NCI-H526 treated with DMSO at 0.1 percent for 48 hours (cell line): Measurements from ENCODE around the gene RAB15.

Source experiments
- DNase-seq: peaks from one replicate; lab custom pipeline; 2025; lab: John Stamatoyannopoulos, UW

The RAB15 gene

DNA sequence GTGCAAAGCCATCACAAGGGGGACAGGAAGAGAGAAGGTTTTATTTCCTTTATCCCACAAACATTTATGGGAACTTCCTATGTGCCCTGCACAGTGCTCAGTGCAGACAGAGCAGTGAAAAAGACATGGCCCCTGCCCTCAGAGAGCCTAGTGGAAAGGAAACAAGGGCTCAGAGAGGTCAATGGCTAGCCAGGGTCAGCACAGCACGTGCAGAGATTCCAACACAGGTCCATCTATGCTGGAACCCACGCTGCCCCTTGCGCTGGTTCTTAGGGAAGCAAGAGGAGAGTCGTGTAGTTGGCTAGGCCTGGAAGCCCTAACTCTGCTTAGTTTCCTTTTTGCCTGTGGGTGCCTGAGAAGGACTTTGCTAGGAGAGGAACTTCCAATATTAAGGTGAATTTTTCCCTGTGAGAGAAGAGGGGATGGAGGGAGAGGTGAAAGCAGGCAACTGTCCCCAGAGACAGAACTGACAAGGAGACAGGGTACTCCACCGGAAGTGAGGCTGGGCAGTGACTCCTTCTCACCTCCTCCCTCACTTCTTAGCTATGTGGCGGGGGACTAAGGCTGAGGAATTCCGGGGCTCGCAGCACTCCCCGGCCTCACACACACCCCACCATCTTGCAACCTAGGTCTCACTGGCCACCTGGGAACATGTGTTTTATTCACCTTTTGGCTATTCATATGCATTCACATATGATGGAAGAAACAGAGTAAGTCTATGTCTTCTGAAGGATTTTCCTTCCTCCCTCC lies 17.5 kb downstream of the RAB15 start:
- DNase-seq = no peak

DNA sequence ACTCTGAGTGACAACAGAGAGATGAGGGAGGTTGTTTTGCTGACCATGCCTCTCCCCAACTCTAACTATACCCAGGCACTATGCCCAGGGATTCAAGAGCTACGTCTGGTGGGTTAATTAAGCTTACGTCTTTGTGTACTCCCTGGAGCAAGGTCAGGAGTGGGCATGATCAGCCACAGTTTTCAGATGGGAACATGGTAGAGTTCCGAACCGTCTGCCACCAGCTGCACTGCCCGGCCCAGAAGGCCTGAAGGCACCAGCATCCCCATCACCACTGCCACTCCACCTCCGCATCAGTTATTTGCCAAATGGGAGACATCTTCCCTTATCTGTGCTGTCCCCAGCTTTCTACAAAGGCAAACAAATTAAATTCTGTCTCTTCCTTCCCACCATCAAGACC lies 18.5 kb downstream of the RAB15 start:
- no peak for DNase-seq

DNA sequence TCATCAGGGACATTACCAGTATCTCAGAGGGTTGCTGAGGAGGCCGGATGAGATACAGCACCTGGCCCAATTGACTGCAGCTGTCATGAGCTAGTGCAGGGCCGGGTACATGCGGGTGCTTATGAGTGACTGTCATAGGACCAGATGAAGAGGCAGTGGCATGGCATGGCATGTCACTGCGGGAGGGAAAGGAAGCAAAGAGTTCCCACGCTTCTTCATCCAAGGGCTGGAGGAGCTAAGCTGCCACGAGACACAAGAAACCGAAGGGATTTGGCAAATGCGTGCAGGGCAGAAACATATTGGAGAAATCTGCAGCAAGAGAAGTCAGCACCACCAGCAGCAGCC lies 18.9 kb downstream of the RAB15 start:
- DNase-seq = no peak

DNA sequence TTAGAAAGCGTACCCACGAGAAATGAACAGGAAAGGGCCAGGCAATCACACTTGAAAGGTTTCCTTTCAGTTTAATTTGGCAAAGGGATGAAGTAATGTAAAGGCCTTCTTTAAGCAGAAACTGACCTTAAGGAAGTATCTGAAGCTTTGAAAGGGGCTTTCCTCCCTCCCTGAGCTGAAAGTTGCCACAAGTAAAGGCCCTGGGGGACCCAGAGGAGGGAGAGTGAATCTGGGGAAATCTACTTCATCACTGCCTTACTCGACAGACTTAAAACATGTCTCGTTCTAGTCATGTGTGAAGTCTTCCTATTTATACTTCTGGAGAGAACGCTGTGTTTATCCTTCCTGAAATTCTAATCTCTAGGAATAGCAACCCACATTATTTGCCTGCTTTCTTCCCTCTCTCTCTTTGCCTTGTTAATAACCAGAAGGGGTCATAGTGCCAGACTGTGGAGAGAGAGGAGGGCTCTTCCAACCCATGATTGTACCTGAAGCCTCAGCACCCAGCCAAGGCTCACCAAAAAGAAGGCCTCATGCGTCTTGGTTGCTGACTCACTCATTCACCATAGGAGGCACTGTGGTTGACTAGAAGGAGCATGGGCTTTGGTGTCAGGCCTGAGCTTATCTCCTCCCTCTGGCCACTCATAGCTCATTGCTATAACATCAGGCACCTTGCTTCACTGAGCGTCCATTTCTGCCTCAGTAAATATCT lies 19.4 kb downstream of the RAB15 start:
- no peak for DNase-seq

DNA sequence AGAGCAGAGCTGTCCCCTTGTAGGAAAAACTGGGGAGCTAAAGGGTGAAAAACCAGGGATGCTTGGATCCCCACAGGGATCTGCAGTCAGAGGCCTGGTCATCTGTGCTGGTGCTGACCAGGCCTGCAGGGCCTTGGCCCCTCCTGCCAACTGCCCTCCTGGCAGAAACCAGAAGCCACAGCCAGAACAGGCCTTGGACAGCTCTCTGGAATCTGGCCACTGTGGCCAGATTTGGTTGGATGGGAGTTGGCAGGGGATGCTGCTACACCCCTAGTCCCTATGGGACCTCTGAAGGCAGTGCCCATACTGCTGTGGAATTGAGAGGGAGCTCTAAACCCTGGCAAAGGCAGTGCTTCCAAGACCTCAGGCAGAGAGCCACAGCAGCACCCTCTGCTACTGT lies 20.4 kb downstream of the RAB15 start:
- DNase-seq = no peak

DNA sequence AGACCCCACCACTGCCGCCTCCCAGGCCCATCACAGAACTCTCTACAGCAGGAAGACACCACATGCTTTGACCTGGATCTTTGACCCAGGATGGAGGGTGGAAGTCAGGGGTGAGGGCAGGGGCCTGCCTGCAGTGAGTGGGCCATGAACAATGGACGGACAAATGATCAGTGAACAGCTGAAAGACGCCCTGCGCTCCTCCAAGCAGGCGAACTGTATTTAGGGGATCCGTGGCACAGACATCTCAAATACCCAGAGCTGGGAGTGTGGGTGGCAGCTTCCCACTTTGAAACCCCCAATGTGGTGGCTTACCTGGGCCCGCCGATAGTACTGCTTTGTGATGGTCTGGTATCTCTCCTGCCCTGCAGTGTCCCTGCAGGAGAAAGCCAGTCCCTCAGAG lies 20.8 kb downstream of the RAB15 start:
- DNase-seq = no peak

DNA sequence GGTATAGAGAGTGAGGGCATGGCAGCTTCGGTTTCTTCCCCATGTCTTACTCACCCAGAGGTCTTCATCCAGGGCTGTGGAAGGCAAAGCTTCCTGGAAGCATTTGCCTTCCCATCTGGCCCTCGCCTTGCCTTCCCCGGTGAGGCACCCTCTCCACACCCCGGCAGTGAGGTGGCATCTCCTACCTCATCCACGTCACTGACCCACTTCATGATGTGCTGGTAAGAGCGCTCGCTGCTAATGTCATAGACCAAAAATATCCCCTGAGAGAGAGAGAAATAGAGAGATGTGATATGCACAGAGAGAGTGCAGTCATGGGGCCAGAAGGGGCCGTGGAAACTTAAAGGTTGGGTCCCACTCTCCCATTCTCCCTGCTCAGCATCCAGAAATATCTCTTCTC lies 21.2 kb downstream of the RAB15 start:
- no peak for DNase-seq

DNA sequence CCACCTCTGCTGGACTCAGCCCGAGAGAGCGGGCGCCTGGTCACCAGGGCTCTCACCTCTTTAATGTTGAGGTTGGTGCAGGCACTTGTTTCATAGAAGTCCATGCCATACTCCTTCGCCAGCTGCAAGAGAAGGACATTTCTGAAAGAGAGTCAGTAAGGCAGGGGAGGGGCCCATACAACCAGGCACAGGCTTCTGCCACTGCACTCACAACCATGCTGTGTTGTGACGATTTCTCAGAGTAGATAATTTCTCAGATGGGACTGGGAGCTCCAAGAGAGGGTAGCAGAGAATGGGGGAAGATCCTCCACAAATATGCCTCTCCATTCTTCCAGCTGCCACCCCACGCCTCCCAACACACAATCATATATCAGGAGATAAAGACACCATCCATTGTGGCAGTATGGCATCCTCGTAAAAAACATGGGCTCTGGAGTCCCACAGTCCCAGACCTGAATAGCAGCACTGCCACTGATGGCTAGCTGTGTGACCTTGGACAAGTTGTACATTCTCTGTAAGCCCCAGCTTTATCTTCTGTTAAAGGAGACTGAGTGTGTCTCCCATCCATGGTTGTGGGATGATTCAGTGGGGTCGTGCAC lies 23.4 kb downstream of the RAB15 start:
- no peak for DNase-seq

DNA sequence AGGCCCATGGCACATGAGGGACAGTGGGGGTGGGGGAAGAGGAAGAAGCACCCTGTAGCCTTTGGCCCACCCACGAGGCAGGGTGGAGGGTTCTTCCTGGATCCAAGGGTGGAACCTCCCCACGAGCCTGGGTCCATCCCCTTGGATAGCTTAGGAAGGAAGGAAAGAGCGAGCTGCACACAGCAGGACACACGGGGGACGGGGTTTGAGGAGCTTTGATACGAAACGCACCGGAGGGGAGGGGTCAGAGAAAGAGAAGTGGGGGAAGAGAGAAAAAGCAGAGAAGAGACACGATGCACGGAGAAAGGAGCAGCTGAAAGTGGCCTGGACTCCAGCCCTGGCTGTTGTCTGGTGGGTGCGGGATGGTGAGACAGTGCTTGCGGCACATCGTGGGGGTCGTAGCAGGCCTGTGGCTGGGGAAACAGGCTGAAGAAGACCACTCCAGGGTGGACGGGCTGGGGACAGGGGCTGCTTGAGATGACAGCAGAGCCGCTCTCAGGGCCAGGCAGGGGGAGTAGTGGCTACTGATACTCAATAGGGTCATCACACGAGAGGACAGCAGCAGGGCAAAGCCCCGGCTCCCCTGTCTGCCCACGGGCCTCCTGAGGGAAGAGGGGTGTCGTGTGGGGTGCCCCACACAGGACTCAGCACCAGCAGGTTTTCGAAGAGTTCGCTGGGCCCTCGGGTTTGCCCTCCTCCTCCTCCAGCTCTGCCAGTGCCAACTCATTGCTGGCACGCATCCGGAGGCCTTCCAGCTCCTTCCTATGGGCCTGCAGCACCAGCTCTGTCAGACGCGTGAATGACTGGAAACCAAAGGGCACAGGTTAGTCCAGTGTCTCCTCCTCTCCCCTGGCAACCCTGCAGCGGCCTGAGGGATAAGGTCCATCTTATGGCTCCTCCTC lies 24.2 kb downstream of the RAB15 start:
- DNase-seq = no peak

DNA sequence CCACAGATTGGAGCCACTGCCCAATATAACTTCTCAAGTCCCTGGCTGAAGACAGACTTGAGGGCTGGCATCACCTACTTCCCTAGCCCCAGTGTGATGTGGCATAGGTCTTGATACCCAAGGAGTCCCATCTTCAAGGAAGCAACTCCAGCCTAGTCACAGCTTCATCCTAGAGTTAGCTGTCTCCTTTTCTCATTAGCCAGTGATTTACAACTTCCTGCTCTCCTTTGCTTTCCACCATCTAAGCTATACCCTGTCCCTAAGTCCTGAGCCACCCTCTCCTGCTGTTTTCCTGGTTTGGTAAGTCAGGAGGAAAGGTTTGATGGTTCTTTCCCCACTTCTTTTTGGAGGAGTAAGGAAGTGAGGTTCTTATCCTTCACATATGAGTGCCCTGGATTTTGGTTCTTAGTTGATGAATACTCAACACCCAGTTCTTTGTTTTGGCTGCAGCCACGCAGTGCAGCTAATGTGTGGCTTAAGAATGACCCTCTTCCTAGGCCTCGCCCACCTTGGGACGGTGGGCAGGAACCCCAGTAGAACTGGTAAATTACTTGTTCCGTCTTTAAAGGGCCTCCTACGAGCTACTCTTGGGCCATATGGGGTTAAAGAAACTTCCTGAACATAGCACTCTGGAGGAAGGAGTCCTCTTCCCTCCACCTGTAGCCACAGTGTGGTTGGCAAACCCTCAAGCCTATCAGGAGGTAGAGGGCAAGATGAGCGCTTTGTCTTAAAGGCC lies 25.7 kb downstream of the RAB15 start:
- no peak for DNase-seq

DNA sequence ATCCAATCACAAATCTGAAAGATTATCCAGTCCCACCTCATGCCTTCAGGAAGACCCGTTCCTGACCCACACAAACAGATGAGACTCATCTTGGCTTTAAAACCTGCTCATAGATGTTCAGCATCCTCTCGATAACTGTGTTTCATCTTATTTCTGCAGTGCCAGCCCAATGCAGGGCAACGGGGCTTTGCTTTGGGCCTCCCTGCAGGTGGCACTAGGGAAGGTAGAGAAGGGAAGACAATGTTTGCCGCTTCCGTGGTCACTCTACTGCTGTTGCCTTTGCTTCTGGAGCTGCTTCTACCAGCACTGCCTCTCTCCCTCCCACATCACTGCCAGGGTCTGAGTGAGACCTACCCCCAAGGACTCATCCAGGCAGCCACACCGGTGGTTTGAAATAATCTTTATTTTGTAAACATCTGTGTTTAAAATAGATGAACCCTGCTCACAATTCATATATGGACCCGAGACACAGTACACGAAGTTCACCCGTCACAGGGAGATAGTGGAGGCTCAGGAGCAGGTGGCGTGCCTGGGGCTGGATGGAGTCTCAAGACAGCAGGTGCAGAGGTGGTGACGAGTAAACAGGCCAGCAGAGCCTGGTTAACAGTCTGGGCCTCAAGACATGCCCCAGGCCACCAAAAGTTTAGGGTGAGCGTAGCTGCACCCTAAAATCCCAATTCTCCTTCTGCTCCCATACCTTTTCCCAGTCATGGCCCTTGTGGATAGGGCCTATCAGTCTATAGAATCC lies 26.5 kb downstream of the RAB15 start:
- no peak for DNase-seq

DNA sequence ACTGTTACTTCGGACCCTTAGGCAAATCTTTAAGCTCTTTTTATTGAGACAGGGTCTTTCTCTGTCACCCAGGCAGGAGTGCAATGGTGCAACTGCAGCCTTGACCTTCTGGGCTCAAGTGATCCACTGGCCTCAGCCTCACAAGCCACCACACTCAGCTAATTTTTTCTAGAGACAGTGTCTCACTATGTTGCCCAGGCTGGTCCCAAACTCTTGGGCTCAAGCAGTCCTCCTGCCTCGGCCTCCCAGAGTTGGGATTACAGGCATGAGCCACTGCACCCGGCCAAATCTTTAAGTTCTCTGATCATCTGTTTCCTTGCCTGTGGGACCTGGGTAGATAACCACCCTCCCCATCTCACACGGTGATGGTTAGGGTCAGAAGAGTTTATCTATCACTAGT lies 27.3 kb downstream of the RAB15 start:
- DNase-seq = no peak

DNA sequence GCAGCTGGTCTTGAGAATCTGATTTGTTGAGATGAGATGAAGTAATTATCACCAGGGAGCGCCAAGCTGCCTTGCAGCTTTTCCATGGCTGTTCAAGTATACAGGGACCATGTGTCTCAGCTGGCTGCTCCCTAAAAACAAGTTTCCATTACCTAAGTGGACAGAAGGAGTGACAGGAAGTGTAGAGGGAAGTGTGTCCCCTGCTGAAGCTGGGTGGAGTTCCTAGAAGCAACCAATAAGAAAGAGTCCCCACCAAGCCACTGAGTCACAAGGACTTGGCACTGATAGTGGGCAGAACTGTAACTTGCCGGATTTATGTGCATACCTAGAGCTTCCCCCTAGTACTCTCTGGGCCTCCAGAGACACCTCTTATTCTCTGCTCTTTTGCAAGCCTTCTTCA lies 28.1 kb downstream of the RAB15 start:
- no peak for DNase-seq

DNA sequence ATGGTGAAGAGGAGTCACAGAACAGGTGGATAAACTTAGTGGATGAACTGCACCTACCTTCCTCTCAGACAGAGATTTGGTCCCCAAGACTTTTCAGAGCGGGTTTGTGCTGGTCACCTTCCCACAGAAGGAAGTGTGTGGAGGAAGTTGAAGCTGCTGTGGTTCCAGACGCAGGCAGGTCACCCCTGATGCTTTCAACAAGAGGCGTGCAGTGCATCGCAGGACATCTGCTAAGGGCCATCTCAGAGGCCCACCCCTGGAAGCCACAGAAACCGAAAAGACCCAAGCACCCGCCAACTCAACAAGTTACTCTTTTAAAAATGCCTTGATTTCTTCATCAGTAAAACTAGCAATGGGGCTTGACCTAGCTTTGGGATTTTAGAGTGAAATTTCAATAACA lies 28.6 kb downstream of the RAB15 start:
- DNase-seq = no peak

DNA sequence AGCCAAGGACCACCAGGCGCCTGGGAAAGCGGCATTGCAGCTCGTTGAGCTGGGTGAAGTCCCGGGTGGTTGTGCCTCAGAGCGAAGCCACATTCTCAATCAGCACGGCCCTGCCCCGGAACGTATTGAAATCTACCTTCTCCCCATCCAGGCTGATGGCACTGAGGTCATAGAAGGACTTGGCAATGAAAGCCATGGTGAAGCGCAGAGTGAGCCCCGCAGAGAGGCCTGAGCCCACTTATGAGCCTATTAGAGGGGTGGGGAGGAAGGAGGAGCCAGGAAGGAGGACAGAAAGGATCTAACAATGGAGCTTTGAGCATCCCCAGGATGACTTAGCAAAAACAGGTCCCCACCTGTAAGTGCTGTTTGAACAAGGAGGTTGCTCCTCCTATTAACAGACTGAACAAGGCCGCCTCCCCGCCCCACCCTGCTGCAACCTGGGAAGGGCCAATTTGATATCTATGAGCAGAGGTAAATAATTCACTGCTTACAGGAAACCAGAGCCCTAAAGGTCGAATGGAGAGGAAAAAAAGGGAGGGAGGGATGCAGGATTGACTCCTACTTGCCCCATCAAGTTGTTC lies 29.5 kb downstream of the RAB15 start, which contains the start of gene GPX2:
GPX2 (minus strand) TSS at position 215 of the 581 bp plus-strand sequence; CDS start at position 196, 19 bp downstream.
- peak; percentile 61 for DNase-seq

DNA sequence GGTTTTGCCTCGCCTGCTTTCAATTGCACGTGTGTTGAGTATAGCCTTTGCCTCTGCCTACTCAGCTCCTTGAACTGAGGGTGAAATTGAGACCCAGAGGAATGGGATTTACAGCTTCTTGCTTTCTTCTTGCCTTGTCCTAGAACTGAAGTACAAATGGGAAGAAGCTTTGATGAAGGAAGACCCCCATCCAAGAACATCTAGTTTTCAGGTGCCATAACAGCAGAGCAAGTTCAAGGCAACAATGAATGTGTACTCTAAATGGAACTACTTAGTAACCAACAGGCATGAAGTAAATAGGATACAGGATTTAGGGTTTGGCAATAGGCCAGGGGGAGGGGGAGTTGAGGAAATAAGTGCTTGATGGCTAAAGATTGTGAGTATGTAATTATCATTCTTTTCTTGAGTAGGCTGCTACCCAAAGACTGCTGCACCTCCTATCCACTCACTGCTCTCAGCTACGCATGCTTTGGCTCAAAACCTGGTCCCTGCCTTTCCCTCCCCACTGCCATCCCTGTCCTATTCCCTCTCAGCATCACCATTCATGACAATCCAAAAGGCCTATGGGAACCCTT lies 31.7 kb downstream of the RAB15 start:
- DNase-seq = no peak

DNA sequence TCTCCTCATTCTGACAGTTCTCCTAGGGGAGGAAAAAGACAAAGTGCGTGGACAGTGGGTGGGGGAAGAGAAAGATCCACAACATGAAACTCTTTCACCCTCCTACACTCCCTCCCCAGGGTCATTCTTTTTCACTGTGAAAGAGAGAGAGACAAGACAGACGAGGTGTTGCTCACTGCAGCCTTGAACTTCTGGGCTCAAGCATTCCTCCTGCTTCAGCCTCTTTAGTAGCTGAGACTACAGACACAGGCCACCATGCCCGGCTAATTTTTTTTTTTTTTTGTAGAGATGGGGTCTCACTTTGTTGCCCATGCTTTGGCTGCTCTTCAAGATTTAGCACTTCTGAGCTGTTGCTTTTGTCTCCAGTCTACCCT lies 32.3 kb downstream of the RAB15 start:
- no peak for DNase-seq

DNA sequence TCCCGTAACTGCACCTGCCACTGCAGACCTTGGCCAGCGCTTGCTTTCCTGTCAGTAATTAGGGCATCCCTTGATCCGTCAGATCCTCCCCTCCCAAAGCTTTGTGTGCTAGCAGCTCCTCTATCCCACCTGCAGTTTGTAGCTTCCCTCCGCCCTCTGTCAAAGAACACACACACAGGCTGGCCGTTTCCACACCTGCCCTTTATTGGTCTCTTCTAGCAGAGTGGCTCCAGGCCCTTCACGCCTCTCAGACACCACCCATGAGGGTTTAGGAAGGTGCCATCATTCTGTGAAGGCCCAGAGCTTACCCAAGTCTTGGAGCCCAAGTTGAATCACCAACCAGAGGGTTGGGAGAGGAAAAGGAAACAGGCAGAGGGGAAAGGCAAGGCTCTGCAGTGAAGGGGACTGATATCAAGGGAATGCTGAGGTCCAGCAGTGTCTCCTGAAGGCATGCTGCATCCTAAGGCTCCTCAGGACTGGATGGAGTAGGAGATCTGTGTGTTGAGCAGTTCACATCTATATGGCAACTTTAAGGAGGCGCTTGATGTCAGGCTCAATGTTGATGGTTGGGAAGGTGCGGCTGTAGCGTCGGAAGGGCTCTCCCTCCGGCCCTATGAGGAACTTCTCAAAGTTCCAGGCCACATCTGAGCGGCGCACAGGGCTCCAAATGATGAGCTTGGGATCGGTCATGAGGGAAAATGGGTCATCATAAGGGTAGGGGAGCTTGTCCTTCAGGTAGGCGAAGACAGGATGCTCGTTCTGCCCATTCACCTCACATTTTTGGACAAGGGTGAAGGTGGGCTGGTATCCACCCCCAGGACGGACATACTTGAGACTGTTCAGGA lies 32.9 kb downstream of the RAB15 start:
- no peak for DNase-seq

DNA sequence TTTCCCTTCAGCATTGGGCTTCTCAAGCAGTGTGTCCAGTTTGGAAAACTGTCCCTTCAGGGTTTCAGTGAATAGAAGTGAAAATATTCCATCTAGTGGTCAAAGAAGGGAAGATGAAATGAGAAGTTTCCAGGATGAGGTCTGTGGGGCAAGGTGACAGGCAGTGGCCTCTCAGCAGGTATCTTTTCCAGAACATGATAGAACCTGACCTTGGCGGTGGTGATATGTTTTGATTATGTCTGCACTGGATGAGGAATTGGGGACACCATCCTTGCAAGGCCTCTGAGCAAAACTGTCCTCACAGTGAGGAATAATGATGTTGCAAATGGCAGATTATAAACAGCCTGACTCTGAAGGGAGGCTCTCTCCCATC lies 34.3 kb downstream of the RAB15 start:
- no peak for DNase-seq
